ENCODE measurements around the gene MYO7B.

DNA sequence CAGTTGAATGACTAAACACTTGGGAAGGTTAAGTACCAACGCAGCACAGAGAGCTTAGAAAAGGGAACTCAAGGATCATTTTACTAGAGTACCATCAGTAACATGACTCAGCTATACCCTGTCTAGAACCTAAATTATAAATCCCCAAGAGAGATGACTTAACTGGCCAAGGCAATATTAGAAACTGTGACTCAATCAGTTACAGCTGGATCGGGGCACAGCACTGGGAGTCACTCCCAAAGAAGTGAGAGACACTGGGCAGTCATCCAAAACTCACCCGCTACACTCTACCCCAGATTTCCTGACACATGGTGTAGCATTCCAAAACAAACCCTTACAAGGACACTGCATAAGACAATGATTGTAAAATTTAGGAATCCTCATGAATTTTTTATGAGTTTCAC lies 26.9 kb upstream of the MYO7B start:
- TF ChIP-seq, protein P1, sequence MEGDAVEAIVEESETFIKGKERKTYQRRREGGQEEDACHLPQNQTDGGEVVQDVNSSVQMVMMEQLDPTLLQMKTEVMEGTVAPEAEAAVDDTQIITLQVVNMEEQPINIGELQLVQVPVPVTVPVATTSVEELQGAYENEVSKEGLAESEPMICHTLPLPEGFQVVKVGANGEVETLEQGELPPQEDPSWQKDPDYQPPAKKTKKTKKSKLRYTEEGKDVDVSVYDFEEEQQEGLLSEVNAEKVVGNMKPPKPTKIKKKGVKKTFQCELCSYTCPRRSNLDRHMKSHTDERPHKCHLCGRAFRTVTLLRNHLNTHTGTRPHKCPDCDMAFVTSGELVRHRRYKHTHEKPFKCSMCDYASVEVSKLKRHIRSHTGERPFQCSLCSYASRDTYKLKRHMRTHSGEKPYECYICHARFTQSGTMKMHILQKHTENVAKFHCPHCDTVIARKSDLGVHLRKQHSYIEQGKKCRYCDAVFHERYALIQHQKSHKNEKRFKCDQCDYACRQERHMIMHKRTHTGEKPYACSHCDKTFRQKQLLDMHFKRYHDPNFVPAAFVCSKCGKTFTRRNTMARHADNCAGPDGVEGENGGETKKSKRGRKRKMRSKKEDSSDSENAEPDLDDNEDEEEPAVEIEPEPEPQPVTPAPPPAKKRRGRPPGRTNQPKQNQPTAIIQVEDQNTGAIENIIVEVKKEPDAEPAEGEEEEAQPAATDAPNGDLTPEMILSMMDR (IDR thresholded peaks at IDR 0.05) = no peak
- TF ChIP-seq POLR2A (IDR thresholded peaks at IDR 0.05) = no peak

All from tibial nerve (tissue), 3 donors.